Pancreas (tissue), 10 donors: ENCODE data around the gene PFKFB4. TPM values are rescaled to one million over a fixed set of nuclear protein-coding genes. Genes with fewer than 3 reads are reported as not detected.
A peak's percentile ranks its signal among the peaks of the same experiment; 100 is the strongest.

Source experiments
- ATAC-seq, 4 donors: fragments of 200-7000 bp; cut with Tn5 transposase; one replicate each; pipeline versions ENCODE4 v1.8.0 to v1.9.1; 2020; ENCODE audit warnings: mild to moderate bottlenecking in 4 of 4, moderate library complexity in 4 of 4
- DNase-seq, 6 donors: peaks; one replicate each; pipeline ENCODE4 v3.0.0-alpha.2; 2020
- FAIRE-seq: peaks from 2 replicates; lab custom pipeline; 2012; peaks lifted over from hg19 to GRCh38; lab: Jason Lieb, UNC
- H3K27ac ChIP-seq, 4 donors: fragments of 200-600 bp; sonication (generic); 1 replicate in 3 of 4; 2 replicates in 1 of 4; pipeline versions ENCODE4 v1.5.0 to v1.8.0; 2020
- H3K27me3 ChIP-seq, 4 donors: fragments of 200-600 bp; one replicate each; pipeline ENCODE4 v1.8.0; 2021
- H3K36me3 ChIP-seq, 3 donors: fragments of 200-600 bp; sonication (generic) in 1 of 3; one replicate each; pipeline versions ENCODE4 v1.5.0 to v1.8.0; 2020 to 2021
- H3K4me1 ChIP-seq, 3 donors: fragments of 200-600 bp; one replicate each; pipeline ENCODE4 v1.8.0; 2021
- H3K4me3 ChIP-seq, 4 donors: fragments of 200-600 bp; sonication (generic) in 2 of 4; one replicate each; pipeline versions ENCODE4 v1.5.0 to v1.8.0; 2020 to 2021
- H3K9me3 ChIP-seq, 4 donors: fragments of 200-600 bp; one replicate each; pipeline ENCODE4 v1.8.0; 2021
- CTCF ChIP-seq, 4 donors: fragments of 200-600 bp; sonication (generic) in 3 of 4; IDR thresholded peaks; one replicate each; pipeline versions ENCODE4 v1.5.0 to v1.8.0; 2021; ENCODE audit warnings: antibody characterized with exemption in 4 of 4
- WGBS, 2 donors: extraction: QIAGEN DNeasy Blood & Tissue Kit; methylation state at CpG; one replicate each; pipeline ENCODE4 v1.1.7; 2013; 5-methylcytosine and 5-hydroxymethylcytosine counted together
- intact Hi-C, 3 donors: fragments of 100-400 bp; cut with DNase I; formaldehyde crosslinking; loops; one replicate each; pipeline versions ENCODE4 v1.11.1 to v1.14.2; 2022
- polyA plus RNA-seq, 2 donors: library from polyadenylated mRNA; stranded (reverse); fragments of 200-250 nt; gene quantifications; one replicate each; pipeline ENCODE4 v1.2.3, GENCODE V29; 2013
- total RNA-seq, 6 donors: library from RNA; stranded (reverse); fragmentation: NEBNext Ultra II Directional in 4 of 6; extraction: Animal tissue kit (Norgen Biotek cat#: 25700) in 4 of 6; gene quantifications; one replicate each; pipeline versions ENCODE4 v1.2.1 to v1.2.4, GENCODE V29; 2021 to 2023
- donor health status: healthy with polysubstance abuse.
- donor health status: DM: no; HTN: no; CAD: no; lungs with moderate emphysema.
- donor health status: DM: no; HTN: no; CAD: no.
- donor health status: control.
- donor health status: control.
- donor health status: Bipolar disorder and iron deficiency.
- donor health status: DM: yes; HTN: yes; CAD: no.
- donor health status: DM: no; HTN: no; CAD: no.
- donor health status: DM: no; HTN: no; CAD: no.
- donor health status: DM: yes; HTN: yes; CAD: no.

PFKFB4 gene
- total and polyA plus RNA-seq, 8 donors: 7.4 to 12.2 (median 8.5) TPM

GRCh38 chr3:48505968-48506504 lies 50.6 kb downstream of the PFKFB4 start:
- no peak overlapping the region for H3K27ac ChIP-seq
- WGBS, 2 donors: 92 to 95% methylated on average over 5 to 6 of the region's 6 CpGs
- ATAC-seq: no peak
- FAIRE-seq: no peak
- H3K27me3 ChIP-seq: no peaks in the 10 kb centered on the region
- no peaks in the 10 kb centered on the region for H3K9me3 ChIP-seq
- TF ChIP-seq CTCF (IDR thresholded peaks at IDR 0.05): no peak
- intact Hi-C loops: no loop called here
- peaks cover 0 to 7% (median 0%) of the 10 kb centered on the region in 3 donors for H3K4me1 ChIP-seq
- H3K4me3 ChIP-seq: no peak overlapping the region
- DNase-seq: peak in 1 of 6 donors; percentile 4
- no peaks in the 10 kb centered on the region for H3K36me3 ChIP-seq

- no peak for FAIRE-seq
- ATAC-seq: no peak
- H3K27ac ChIP-seq: no peak overlapping the region
Measured at GRCh38 chr3:48505146-48505545, 51.5 kb downstream of the PFKFB4 start.

GRCh38 chr3:48504051-48504946 lies 52.3 kb downstream of the PFKFB4 start, which contains the start of gene SHISA5:
Gene SHISA5 (minus strand): TSS chr3:48504174. CDS start chr3:48504094, 80 bp downstream.
- FAIRE-seq: no peak
- DNase-seq: peak; percentile 72 to 88 (median 82)
- peak; percentile 71 to 83 (median 82) for ATAC-seq
- no peak for TF ChIP-seq CTCF (IDR thresholded peaks at IDR 0.05)
- Histone ChIP-seq H3K9me3 (no peaks in the 10 kb centered on the region), H3K36me3 (no peaks in the 10 kb centered on the region), H3K27ac (peak within 1 kb of the TSS; percentile 50 to 82 (median 72)), H3K27me3 (no peaks in the 10 kb centered on the region), H3K4me3 (peak within 1 kb of the TSS; percentile 36 to 74 (median 50)), H3K4me1 (peaks cover 0 to 7% (median 0%) of the 10 kb centered on the region in 3 donors)
- WGBS, 2 donors: 1 to 3% methylated on average over 43 to 66 of the region's 66 CpGs
- intact Hi-C loops: no loop called here

More at GRCh38 chr3:48505146-48505545, 51.5 kb downstream of the PFKFB4 start:
- peaks cover 0 to 7% (median 0%) of the 10 kb centered on the region in 3 donors for H3K4me1 ChIP-seq
- no peaks in the 10 kb centered on the region for H3K27me3 ChIP-seq
- H3K9me3 ChIP-seq: no peaks in the 10 kb centered on the region
- intact Hi-C loops: no loop called here
- DNase-seq: peak in 1 of 6 donors; percentile 20
- H3K36me3 ChIP-seq: no peaks in the 10 kb centered on the region
- 81 to 83% methylated on average over 2 of the region's 2 CpGs for WGBS, 2 donors
- no peak overlapping the region for H3K4me3 ChIP-seq
- TF ChIP-seq CTCF (IDR thresholded peaks at IDR 0.05): no peak

- Histone ChIP-seq H3K27me3 (no peaks in the 10 kb centered on the region), H3K4me1 (peaks cover 0 to 7% (median 0%) of the 10 kb centered on the region in 3 donors), H3K4me3 (peak overlapping the region; percentile 36 to 74 (median 50)), H3K9me3 (no peaks in the 10 kb centered on the region), H3K36me3 (no peaks in the 10 kb centered on the region), H3K27ac (peak overlapping the region; percentile 50 to 82 (median 72))
- intact Hi-C loops: no loop called here
- peak; percentile 15 to 71 (median 46) for DNase-seq
- ATAC-seq: peak in 3 of 4 donors; percentile 11 to 44 (median 20)
- 29 to 48% methylated on average over 15 to 26 of the region's 26 CpGs for WGBS, 2 donors
- FAIRE-seq: no peak
- TF ChIP-seq CTCF (IDR thresholded peaks at IDR 0.05): no peak
Measured at GRCh38 chr3:48503401-48504050, 53.1 kb downstream of the PFKFB4 start.
